GM21786 (cell line): ENCODE measurements around the gene GID4.
A peak's percentile ranks its signal among the peaks of the same experiment; 100 is the strongest.
"Not testable (repeated sequence)": the region's sequence is repeated elsewhere in the genome, so short reads cannot be mapped to it uniquely, and the experiment has no call there.

Experiments used
- ATAC-seq: cut with Tn5 transposase; IDR thresholded peaks from one replicate; pipeline ENCODE4 v1.9.1; 2021; ENCODE audit not compliant: unreplicated experiment

Gene GID4

GRCh38 chr17:18038861-18039534, at the start of gene GID4, which contains the start of gene ATPAF2:
Gene GID4, plus strand, starts transcription at chr17:18039408. Its CDS starts 57 bp downstream, at chr17:18039465.
Gene ATPAF2, minus strand, starts transcription at chr17:18039168. Its CDS starts 155 bp downstream, at chr17:18039013.
- peak; percentile 93 for ATAC-seq

GRCh38 chr17:17989618-17990017, 49.6 kb upstream of the GID4 start:
- ATAC-seq, result no peak

- no peak for ATAC-seq
Observed at GRCh38 chr17:17990282-17990681, 48.9 kb upstream of the GID4 start.

GRCh38 chr17:17993366-17993765, 45.8 kb upstream of the GID4 start:
- ATAC-seq, result no peak

- no peak for ATAC-seq
Observed at GRCh38 chr17:17993852-17994251, 45.4 kb upstream of the GID4 start.

- no peak for ATAC-seq
Observed at GRCh38 chr17:17994271-17995069, 44.7 kb upstream of the GID4 start.

- ATAC-seq, result not testable (repeated sequence)
Observed at GRCh38 chr17:17995887-17996286, 43.3 kb upstream of the GID4 start.

GRCh38 chr17:17998934-17999333, 40.3 kb upstream of the GID4 start:
- ATAC-seq, result no peak

GRCh38 chr17:17999364-18000029, 39.7 kb upstream of the GID4 start:
- ATAC-seq, result no peak

GRCh38 chr17:18000030-18000408, 39.2 kb upstream of the GID4 start:
- no peak for ATAC-seq

GRCh38 chr17:18002171-18002570, 37.0 kb upstream of the GID4 start:
- ATAC-seq, result no peak

- ATAC-seq, result no peak
Observed at GRCh38 chr17:18004345-18004744, 34.9 kb upstream of the GID4 start.

- ATAC-seq, result no peak
Observed at GRCh38 chr17:18004884-18005305, 34.3 kb upstream of the GID4 start.

GRCh38 chr17:18005496-18005895, 33.7 kb upstream of the GID4 start:
- ATAC-seq, result no peak

- ATAC-seq, result no peak
Observed at GRCh38 chr17:18006495-18007239, 32.5 kb upstream of the GID4 start.

- no peak for ATAC-seq
Observed at GRCh38 chr17:18008496-18009268, 30.5 kb upstream of the GID4 start.

- no peak for ATAC-seq
Observed at GRCh38 chr17:18009609-18010420, 29.4 kb upstream of the GID4 start.

GRCh38 chr17:18011286-18011685, 27.9 kb upstream of the GID4 start:
- no peak for ATAC-seq

GRCh38 chr17:18014006-18014405, 25.2 kb upstream of the GID4 start:
- no peak for ATAC-seq
